Vagina (tissue), 2 donors: ENCODE data around the gene COMMD8.

Experiments used
- CTCF ChIP-seq, 3 experiments: fragments of 450-650 bp in 2 of 3; fragments of 200-600 bp in 1 of 3; sonication (generic) in 1 of 3; IDR thresholded peaks; one replicate each; pipeline ENCODE4 v1.5.1; 2017 to 2019; ENCODE audit warnings: antibody characterized with exemption in 3 of 3, mild to moderate bottlenecking in 2 of 3, moderate library complexity in 2 of 3
- POLR2A ChIP-seq, 2 donors: fragments of 450-650 bp; IDR thresholded peaks; one replicate each; pipeline ENCODE4 v1.6.1; 2017; ENCODE audit warnings: antibody characterized with exemption in 2 of 2, mild to moderate bottlenecking in 2 of 2, moderate library complexity in 2 of 2

GRCh38 chr4:47415719-47416118, 47.8 kb downstream of the COMMD8 start:
- TF ChIP-seq POLR2A (IDR thresholded peaks at IDR 0.05), result no peak
- TF ChIP-seq CTCF (IDR thresholded peaks at IDR 0.05), result no peak
